Kidney (tissue), 14 donors: ENCODE results near the gene CD200R1L. TPM values are rescaled to one million over a fixed set of nuclear protein-coding genes. Genes with fewer than 3 reads are reported as not detected.

Source experiments
- DNase-seq, 5 donors: peaks; one replicate each; pipeline ENCODE4 v3.0.0-alpha.2; 2013 to 2020
- FAIRE-seq: peaks from 2 replicates; lab custom pipeline; 2012; peaks lifted over from hg19 to GRCh38; lab: Jason Lieb, UNC
- H3K27ac ChIP-seq, 2 donors: one replicate each; pipeline ENCODE4 v1.7.0; 2013; ENCODE audit warnings: low read depth in 2 of 2, low read length in 2 of 2, inconsistent platforms in 1 of 2
- H3K27me3 ChIP-seq: one replicate; pipeline ENCODE4 v1.7.1; 2013; ENCODE audit warnings: low read length, inconsistent platforms; ENCODE audit not compliant: control insufficient read depth, insufficient read depth
- H3K36me3 ChIP-seq, 3 donors: one replicate each; pipeline versions ENCODE4 v1.7.0 to v1.7.1; 2013; ENCODE audit warnings: low read length in 3 of 3, control low read depth in 1 of 3, inconsistent platforms in 1 of 3; ENCODE audit not compliant: insufficient read depth in 3 of 3, control insufficient read depth in 2 of 3
- H3K4me1 ChIP-seq, 3 donors: one replicate each; pipeline versions ENCODE4 v1.7.0 to v1.7.1; 2013; ENCODE audit warnings: low read length in 3 of 3, inconsistent platforms in 1 of 3, low read depth in 1 of 3; ENCODE audit not compliant: control insufficient read depth in 2 of 3, insufficient read depth in 2 of 3
- H3K4me3 ChIP-seq, 3 donors: one replicate each; pipeline versions ENCODE4 v1.7.0 to v1.8.1; 2013; ENCODE audit warnings: low read length in 3 of 3, control low read depth in 1 of 3, inconsistent platforms in 1 of 3
- H3K9ac ChIP-seq, 3 donors: one replicate each; pipeline versions ENCODE4 v1.7.0 to v1.7.1; 2013; ENCODE audit warnings: low read length in 3 of 3, control low read depth in 1 of 3, inconsistent platforms in 1 of 3
- H3K9me3 ChIP-seq, 3 donors: one replicate each; pipeline versions ENCODE4 v1.7.0 to v1.7.1; 2013; ENCODE audit warnings: low read length in 3 of 3, control low read depth in 1 of 3, inconsistent platforms in 1 of 3; ENCODE audit not compliant: control insufficient read depth in 2 of 3, insufficient read depth in 1 of 3
- intact Hi-C: fragments of 100-400 bp; cut with DNase I; formaldehyde crosslinking; loops from one replicate; pipeline ENCODE4 v1.11.1; 2022
- polyA plus RNA-seq: library from polyadenylated mRNA; stranded (reverse); fragments of 350-450 nt; fragmentation: Illumina TruSeq; extraction: RNeasy Lipid Tissue Mini Kit (QIAGEN cat#74804); gene quantifications from one replicate; pipeline ENCODE4 v1.2.3, GENCODE V29; 2014; ENCODE audit warnings: low read depth, low replicate concordance; ENCODE audit not compliant: insufficient read depth
- total RNA-seq: library from RNA; stranded (reverse); fragmentation: NEBNext Ultra II Directional; extraction: Animal tissue kit (Norgen Biotek cat#: 25700); gene quantifications from one replicate; pipeline ENCODE4 v1.2.1, GENCODE V29; 2021
- TF ChIP-seq, protein P1 (sequence below): IDR thresholded peaks from 3 replicates; pipeline ENCODE4 v1.5.1; 2012; ENCODE audit warnings: mild to moderate bottlenecking, moderate library complexity, borderline replicate concordance; ENCODE audit not compliant: insufficient read depth; ENCODE audit errors: extremely low read depth
- donor health status: control.
- donor health status: control.
- donor health status: control.
- donor health status: control.
- donor health status: control.
- donor health status: DM: yes; HTN: yes; CAD: no.
- donor health status: Normal renal cell carcinoma (clear cell type).

Gene CD200R1L
- total and polyA plus RNA-seq, 2 donors from 2014 or later = not detected

- TF ChIP-seq, protein P1, sequence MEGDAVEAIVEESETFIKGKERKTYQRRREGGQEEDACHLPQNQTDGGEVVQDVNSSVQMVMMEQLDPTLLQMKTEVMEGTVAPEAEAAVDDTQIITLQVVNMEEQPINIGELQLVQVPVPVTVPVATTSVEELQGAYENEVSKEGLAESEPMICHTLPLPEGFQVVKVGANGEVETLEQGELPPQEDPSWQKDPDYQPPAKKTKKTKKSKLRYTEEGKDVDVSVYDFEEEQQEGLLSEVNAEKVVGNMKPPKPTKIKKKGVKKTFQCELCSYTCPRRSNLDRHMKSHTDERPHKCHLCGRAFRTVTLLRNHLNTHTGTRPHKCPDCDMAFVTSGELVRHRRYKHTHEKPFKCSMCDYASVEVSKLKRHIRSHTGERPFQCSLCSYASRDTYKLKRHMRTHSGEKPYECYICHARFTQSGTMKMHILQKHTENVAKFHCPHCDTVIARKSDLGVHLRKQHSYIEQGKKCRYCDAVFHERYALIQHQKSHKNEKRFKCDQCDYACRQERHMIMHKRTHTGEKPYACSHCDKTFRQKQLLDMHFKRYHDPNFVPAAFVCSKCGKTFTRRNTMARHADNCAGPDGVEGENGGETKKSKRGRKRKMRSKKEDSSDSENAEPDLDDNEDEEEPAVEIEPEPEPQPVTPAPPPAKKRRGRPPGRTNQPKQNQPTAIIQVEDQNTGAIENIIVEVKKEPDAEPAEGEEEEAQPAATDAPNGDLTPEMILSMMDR = no peak
- intact Hi-C loops = no loop called here
- Histone ChIP-seq H3K27me3 (no peaks in the 10 kb centered on the region), H3K27ac (no peak overlapping the region), H3K4me3 (no peak overlapping the region), H3K4me1 (no peaks in the 10 kb centered on the region), H3K9ac (no peak overlapping the region), H3K36me3 (no peaks in the 10 kb centered on the region), H3K9me3 (peaks cover 0 to 4% (median 4%) of the 10 kb centered on the region in 3 donors)
- DNase-seq = no peak
- no peak for FAIRE-seq
Observed at GRCh38 chr3:112871735-112872134, 25.1 kb upstream of the CD200R1L start.

DNA sequence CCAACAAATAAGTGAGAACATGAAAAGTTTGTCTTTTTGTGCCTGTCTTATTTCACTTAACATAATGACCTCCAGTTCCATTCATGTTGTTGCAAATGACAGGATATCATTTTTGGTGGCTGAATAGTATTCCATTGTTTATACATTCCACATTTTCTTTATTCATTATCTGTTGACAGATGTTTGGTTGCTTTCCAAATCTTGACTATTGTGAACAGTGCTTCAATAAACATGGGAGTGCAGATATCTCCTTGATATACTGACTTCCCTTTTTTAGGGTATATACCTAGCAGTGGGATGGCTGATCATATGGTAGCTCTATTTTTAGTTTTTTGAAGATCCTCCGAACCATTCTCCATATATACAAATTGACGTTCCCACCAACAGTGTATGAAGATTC is 19.1 kb upstream of the CD200R1L start:
- DNase-seq (no peak), FAIRE-seq (no peak)
- TF ChIP-seq, protein P1 = no peak
- Histone ChIP-seq H3K27me3 (no peaks in the 10 kb centered on the region), H3K9ac (no peak overlapping the region), H3K4me3 (no peak overlapping the region), H3K36me3 (no peaks in the 10 kb centered on the region), H3K27ac (no peak overlapping the region), H3K4me1 (no peaks in the 10 kb centered on the region), H3K9me3 (peaks cover 0 to 4% (median 4%) of the 10 kb centered on the region in 3 donors)
- intact Hi-C loops = no loop called here

- no peak for FAIRE-seq
- TF ChIP-seq, protein P1 = no peak
- Histone ChIP-seq H3K4me3 (no peak overlapping the region), H3K36me3 (no peaks in the 10 kb centered on the region), H3K27me3 (no peaks in the 10 kb centered on the region), H3K9ac (no peak overlapping the region), H3K4me1 (no peaks in the 10 kb centered on the region), H3K27ac (no peak overlapping the region), H3K9me3 (peaks cover 0 to 5% (median 0%) of the 10 kb centered on the region in 3 donors)
- DNase-seq = no peak
- intact Hi-C loops = no loop called here
Observed at GRCh38 chr3:112860898-112861297, 14.2 kb upstream of the CD200R1L start.
